BE2C (cell line): Measurements from ENCODE around the gene FBXO11.

ENCODE experiments used
- DNase-seq: peaks from one replicate; pipeline ENCODE4 v3.0.0-alpha.2; 2020
- H3K27me3 ChIP-seq: fragments of 250-450 bp; sonication (Bioruptor Pico); 2 replicates; pipeline ENCODE4 v1.5.1; 2020; ENCODE audit warnings: mild to moderate bottlenecking
- H3K36me3 ChIP-seq: fragments of 250-450 bp; sonication (Bioruptor Pico); 2 replicates; pipeline ENCODE4 v1.5.1; 2020; ENCODE audit warnings: mild to moderate bottlenecking
- H3K4me1 ChIP-seq: fragments of 250-450 bp; sonication (Bioruptor Pico); 2 replicates; pipeline ENCODE4 v1.5.1; 2020
- H3K4me3 ChIP-seq: 2 replicates; pipeline ENCODE4 v1.5.1; 2011; ENCODE audit warnings: low read depth, low read length
- H3K9me3 ChIP-seq: fragments of 250-450 bp; sonication (Bioruptor Pico); 2 replicates; pipeline ENCODE4 v1.5.1; 2020
- CTCF ChIP-seq: IDR thresholded peaks from 2 replicates; pipeline ENCODE4 v1.5.1; 2012; ENCODE audit warnings: mild to moderate bottlenecking, low read depth, low read length

The FBXO11 gene

GRCh38 chr2:47891369-47892337, 14.6 kb downstream of the FBXO11 start:
- DNase-seq, result no peak
- Histone ChIP-seq H3K9me3 (no peaks in the 10 kb centered on the region), H3K27me3 (no peaks in the 10 kb centered on the region), H3K4me3 (no peak overlapping the region), H3K4me1 (no peaks in the 10 kb centered on the region), H3K36me3 (no peaks in the 10 kb centered on the region)
- no peak for TF ChIP-seq CTCF

GRCh38 chr2:47890711-47891368, 15.5 kb downstream of the FBXO11 start:
- Histone ChIP-seq H3K36me3 (no peaks in the 10 kb centered on the region), H3K27me3 (no peaks in the 10 kb centered on the region), H3K9me3 (no peaks in the 10 kb centered on the region), H3K4me3 (no peak overlapping the region), H3K4me1 (no peaks in the 10 kb centered on the region)
- TF ChIP-seq CTCF, result no peak
- DNase-seq, result no peak

- H3K36me3 ChIP-seq, result no peaks in the 10 kb centered on the region
- no peaks in the 10 kb centered on the region for H3K27me3 ChIP-seq
- no peak for DNase-seq
- no peaks in the 10 kb centered on the region for H3K4me1 ChIP-seq
- no peak overlapping the region for H3K4me3 ChIP-seq
- no peaks in the 10 kb centered on the region for H3K9me3 ChIP-seq
- no peak for TF ChIP-seq CTCF
These were observed 17.6 kb downstream of the FBXO11 start for GRCh38 chr2:47888581-47889280.

- H3K27me3 ChIP-seq, result no peaks in the 10 kb centered on the region
- no peaks in the 10 kb centered on the region for H3K4me1 ChIP-seq
- no peak for DNase-seq
- H3K9me3 ChIP-seq, result no peaks in the 10 kb centered on the region
- H3K36me3 ChIP-seq, result no peaks in the 10 kb centered on the region
- TF ChIP-seq CTCF, result no peak
- no peak overlapping the region for H3K4me3 ChIP-seq
These were observed 29.4 kb downstream of the FBXO11 start for GRCh38 chr2:47876912-47877311.

GRCh38 chr2:47872941-47873340, 33.4 kb downstream of the FBXO11 start:
- H3K27me3 ChIP-seq, result no peaks in the 10 kb centered on the region
- DNase-seq, result no peak
- no peak overlapping the region for H3K4me3 ChIP-seq
- H3K36me3 ChIP-seq, result no peaks in the 10 kb centered on the region
- no peaks in the 10 kb centered on the region for H3K9me3 ChIP-seq
- H3K4me1 ChIP-seq, result no peaks in the 10 kb centered on the region
- TF ChIP-seq CTCF, result no peak
